ENCODE results near the gene BACH2. TPM values are rescaled to one million over a fixed set of nuclear protein-coding genes. Genes with fewer than 3 reads are reported as not detected.

BACH2 gene
- total RNA-seq, 1 donor from 2014 or later, result 34.1 TPM

DNA sequence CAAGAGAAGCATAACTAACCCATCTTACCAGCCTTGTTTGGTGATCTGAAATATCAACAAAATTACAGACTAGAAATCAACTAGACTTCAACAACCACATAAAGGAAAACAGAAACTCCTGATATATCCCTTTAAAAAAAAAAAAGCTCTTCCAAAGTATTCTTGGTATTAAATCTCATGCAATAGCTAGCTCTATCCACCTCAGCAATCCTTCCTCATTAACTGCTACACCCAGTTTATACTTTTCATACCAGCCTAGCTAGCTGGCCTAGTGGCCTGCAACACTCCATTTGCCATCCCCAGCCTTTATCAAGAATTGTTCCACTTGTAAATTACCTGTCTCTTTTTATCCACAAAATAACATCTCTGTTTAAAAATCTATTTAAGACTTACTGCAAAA is 69.0 kb downstream of the BACH2 start:
- peaks cover 9% of the 10 kb centered on the region for H3K36me3 Mint-ChIP-seq
- peaks cover 56% of the 10 kb centered on the region for H3K4me1 Mint-ChIP-seq
- no peak for DNase-seq (ENCODE audit: low spot score in 2 of 2, unreplicated experiment in 2 of 2)
- peak overlapping the region; percentile 97 for H3K27ac Mint-ChIP-seq
- H3K9me3 Mint-ChIP-seq, result peaks cover 8% of the 10 kb centered on the region
- no peaks in the 10 kb centered on the region for H3K27me3 Mint-ChIP-seq (ENCODE audit: low read depth)
- TF ChIP-seq, protein P1, sequence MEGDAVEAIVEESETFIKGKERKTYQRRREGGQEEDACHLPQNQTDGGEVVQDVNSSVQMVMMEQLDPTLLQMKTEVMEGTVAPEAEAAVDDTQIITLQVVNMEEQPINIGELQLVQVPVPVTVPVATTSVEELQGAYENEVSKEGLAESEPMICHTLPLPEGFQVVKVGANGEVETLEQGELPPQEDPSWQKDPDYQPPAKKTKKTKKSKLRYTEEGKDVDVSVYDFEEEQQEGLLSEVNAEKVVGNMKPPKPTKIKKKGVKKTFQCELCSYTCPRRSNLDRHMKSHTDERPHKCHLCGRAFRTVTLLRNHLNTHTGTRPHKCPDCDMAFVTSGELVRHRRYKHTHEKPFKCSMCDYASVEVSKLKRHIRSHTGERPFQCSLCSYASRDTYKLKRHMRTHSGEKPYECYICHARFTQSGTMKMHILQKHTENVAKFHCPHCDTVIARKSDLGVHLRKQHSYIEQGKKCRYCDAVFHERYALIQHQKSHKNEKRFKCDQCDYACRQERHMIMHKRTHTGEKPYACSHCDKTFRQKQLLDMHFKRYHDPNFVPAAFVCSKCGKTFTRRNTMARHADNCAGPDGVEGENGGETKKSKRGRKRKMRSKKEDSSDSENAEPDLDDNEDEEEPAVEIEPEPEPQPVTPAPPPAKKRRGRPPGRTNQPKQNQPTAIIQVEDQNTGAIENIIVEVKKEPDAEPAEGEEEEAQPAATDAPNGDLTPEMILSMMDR (IDR thresholded peaks at IDR 0.05; ENCODE audit: unreplicated experiment), result no peak
- no peak overlapping the region for H3K4me3 Mint-ChIP-seq

DNA sequence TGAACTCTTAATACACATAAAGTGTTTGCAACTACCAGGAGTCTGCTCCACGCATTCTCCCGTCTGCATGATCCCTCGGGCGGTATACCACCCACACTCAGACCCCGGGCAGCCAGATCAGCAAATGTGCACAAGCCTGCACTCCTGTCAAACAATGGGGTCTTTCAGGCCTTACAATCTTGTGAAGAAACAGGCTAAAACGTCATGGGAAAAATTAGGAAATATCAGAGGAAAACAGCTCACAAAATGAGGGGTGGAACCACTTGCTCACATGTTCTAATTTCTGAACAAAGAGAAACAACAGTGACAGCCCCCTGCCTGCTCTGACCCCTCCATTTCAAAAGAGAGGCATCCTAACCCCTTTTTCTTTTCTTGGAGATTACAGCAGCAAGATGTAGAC is 69.4 kb downstream of the BACH2 start:
- H3K36me3 Mint-ChIP-seq, result peaks cover 12% of the 10 kb centered on the region
- peaks cover 53% of the 10 kb centered on the region for H3K4me1 Mint-ChIP-seq
- H3K4me3 Mint-ChIP-seq, result no peak overlapping the region
- no peaks in the 10 kb centered on the region for H3K27me3 Mint-ChIP-seq (ENCODE audit: low read depth)
- H3K27ac Mint-ChIP-seq, result peak overlapping the region; percentile 97
- peaks cover 11% of the 10 kb centered on the region for H3K9me3 Mint-ChIP-seq
- TF ChIP-seq, protein P1 (IDR thresholded peaks at IDR 0.05; ENCODE audit: unreplicated experiment), result no peak
- no peak for DNase-seq (ENCODE audit: low spot score in 2 of 2, unreplicated experiment in 2 of 2)

DNA sequence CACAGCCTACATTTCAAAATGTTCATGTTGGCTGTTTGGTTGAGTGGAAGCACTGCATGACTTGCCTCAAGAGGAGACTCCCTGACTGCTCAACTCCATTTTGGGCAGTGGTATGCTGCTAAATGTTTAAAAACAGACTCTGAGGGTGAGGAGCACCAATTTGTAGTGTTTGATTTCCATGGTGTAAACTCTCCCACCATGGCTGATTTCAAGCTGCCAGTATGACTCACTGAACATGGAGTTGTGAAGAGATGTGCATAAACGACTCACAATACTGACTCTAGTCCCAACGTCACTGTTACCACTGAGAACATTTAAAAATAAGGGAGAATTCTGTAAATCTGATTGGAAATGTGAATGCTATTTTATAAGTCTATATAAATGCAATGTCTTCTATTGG is 70.4 kb downstream of the BACH2 start:
- H3K4me3 Mint-ChIP-seq, result no peak overlapping the region
- H3K27ac Mint-ChIP-seq, result peak overlapping the region; percentile 61
- no peak for DNase-seq (ENCODE audit: low spot score in 2 of 2, unreplicated experiment in 2 of 2)
- peaks cover 11% of the 10 kb centered on the region for H3K9me3 Mint-ChIP-seq
- H3K4me1 Mint-ChIP-seq, result peaks cover 51% of the 10 kb centered on the region
- H3K36me3 Mint-ChIP-seq, result peaks cover 12% of the 10 kb centered on the region
- TF ChIP-seq, protein P1 (IDR thresholded peaks at IDR 0.05; ENCODE audit: unreplicated experiment), result no peak
- no peaks in the 10 kb centered on the region for H3K27me3 Mint-ChIP-seq (ENCODE audit: low read depth)

DNA sequence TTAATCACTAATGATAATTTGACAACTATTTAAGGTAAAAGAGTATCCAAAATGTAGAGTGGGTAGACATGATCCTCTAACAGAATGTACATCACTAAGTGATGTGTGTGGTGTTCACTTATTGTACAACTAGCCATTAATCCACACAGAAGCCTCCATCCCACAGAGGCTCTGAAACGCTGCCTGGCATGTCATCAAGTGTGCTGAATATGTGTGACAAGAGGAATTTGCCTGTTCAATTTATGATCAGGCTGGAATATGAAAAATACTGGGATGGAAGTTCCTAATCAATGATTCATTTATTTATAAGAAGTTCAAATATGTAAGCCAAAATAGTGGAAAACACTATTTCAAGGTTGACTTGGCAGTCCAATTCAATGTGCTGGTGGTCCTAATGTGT is 72.4 kb downstream of the BACH2 start:
- peaks cover 12% of the 10 kb centered on the region for H3K36me3 Mint-ChIP-seq
- no peaks in the 10 kb centered on the region for H3K27me3 Mint-ChIP-seq (ENCODE audit: low read depth)
- no peak overlapping the region for H3K27ac Mint-ChIP-seq

DNA sequence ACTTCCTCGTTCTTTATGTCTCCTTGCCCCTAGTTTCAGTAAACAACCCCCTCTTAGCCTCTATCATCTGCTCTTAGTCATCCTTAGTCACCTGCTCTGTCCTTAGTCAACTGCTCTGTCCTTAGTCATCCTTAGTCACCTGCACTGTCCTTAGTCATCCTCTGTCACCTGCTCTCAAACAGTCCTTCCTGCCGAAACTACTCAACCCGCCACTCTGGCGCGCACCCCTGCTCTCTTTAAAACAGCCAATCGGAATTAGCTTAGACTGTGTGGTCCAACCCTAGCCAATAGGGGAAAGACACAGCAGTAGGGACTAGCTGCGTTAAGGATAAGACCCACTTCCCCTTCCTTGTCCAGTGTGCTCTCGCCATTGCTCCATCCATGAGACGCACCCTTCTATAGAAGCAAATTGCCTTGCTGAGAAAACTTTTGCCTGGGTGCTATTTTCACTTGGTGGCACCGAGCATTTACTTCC is 73.9 kb downstream of the BACH2 start:
- Mint-ChIP-seq H3K27me3 (ENCODE audit: low read depth) (no peaks in the 10 kb centered on the region), H3K4me1 (peaks cover 24% of the 10 kb centered on the region), H3K27ac (no peak overlapping the region), H3K9me3 (peaks cover 11% of the 10 kb centered on the region), H3K4me3 (no peak overlapping the region), H3K36me3 (peaks cover 12% of the 10 kb centered on the region)
- TF ChIP-seq, protein P1 (IDR thresholded peaks at IDR 0.05; ENCODE audit: unreplicated experiment), result no peak
- no peak for DNase-seq (ENCODE audit: low spot score in 2 of 2, unreplicated experiment in 2 of 2)

More for the DNA sequence above, 72.4 kb downstream of the BACH2 start:
- Mint-ChIP-seq H3K4me1 (peaks cover 32% of the 10 kb centered on the region), H3K9me3 (peaks cover 11% of the 10 kb centered on the region), H3K4me3 (no peak overlapping the region)
- no peak for DNase-seq (ENCODE audit: low spot score in 2 of 2, unreplicated experiment in 2 of 2)
- TF ChIP-seq, protein P1 (IDR thresholded peaks at IDR 0.05; ENCODE audit: unreplicated experiment), result no peak

DNA sequence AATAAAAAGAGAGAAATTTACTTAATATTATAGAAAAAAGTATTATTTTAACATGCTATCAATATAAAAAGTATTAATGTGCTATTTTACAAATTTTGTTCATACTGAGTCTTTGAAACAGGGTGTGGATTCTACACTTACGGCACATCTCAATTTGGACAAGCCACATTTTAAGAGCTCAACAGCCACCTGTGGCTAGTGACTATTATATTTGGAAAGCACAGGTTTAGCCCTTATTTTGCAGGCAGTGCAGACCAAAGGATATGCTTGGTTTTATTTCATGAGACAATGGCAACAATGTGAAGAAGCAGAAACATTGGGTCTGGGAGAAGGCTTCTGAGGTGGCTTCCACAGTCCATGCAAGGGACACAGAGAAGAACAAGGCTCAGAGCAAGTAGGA is 74.6 kb downstream of the BACH2 start:
- Mint-ChIP-seq H3K9me3 (peaks cover 11% of the 10 kb centered on the region), H3K4me3 (no peak overlapping the region)

More for the DNA sequence above, 74.6 kb downstream of the BACH2 start:
- Mint-ChIP-seq H3K36me3 (peaks cover 12% of the 10 kb centered on the region), H3K27me3 (ENCODE audit: low read depth) (no peaks in the 10 kb centered on the region), H3K4me1 (peaks cover 16% of the 10 kb centered on the region), H3K27ac (no peak overlapping the region)
- TF ChIP-seq, protein P1 (IDR thresholded peaks at IDR 0.05; ENCODE audit: unreplicated experiment), result no peak
- DNase-seq (ENCODE audit: low spot score in 2 of 2, unreplicated experiment in 2 of 2), result no peak

Measured in mesothelial cell of epicardium (in vitro differentiated cells).